ACC112 (cell line): Measurements from ENCODE around the gene DLD.
"Not testable (repeated sequence)": the region's sequence is repeated elsewhere in the genome, so short reads cannot be mapped to it uniquely, and the experiment has no call there.

Experiments
- H2AFZ ChIP-seq: fragments of 200-600 bp; sonication (generic); one replicate; pipeline ENCODE4 v1.6.0; 2017; ENCODE audit warnings: antibody characterized with exemption, low read length; ENCODE audit not compliant: unreplicated experiment
- H3K27ac ChIP-seq: fragments of 200-600 bp; sonication (generic); 2 replicates; pipeline ENCODE4 v1.5.1; 2014; ENCODE audit warnings: low read depth, mild to moderate bottlenecking, antibody characterized with exemption, low read length, moderate library complexity
- H3K27me3 ChIP-seq: fragments of 200-600 bp; sonication (generic); 2 replicates; pipeline ENCODE4 v1.6.1; 2014; ENCODE audit warnings: mild to moderate bottlenecking, antibody characterized with exemption, low read length, moderate library complexity, mixed read lengths; ENCODE audit not compliant: insufficient read depth
- H3K36me3 ChIP-seq: fragments of 200-600 bp; sonication (generic); 2 replicates; pipeline ENCODE4 v1.6.1; 2016; ENCODE audit warnings: mild to moderate bottlenecking, antibody characterized with exemption, low read length, moderate library complexity, mixed read lengths; ENCODE audit not compliant: insufficient read depth
- H3K4me1 ChIP-seq: fragments of 200-600 bp; sonication (generic); one replicate; pipeline ENCODE4 v1.6.1; 2016; ENCODE audit warnings: low read length, mixed read lengths; ENCODE audit not compliant: insufficient read depth, unreplicated experiment, control insufficient read depth
- H3K4me3 ChIP-seq: fragments of 200-600 bp; sonication (generic); 2 replicates; pipeline ENCODE4 v1.5.1; 2014; ENCODE audit warnings: mild to moderate bottlenecking, low read depth, low read length
- H3K79me2 ChIP-seq: fragments of 200-600 bp; sonication (generic); one replicate; pipeline ENCODE4 v1.6.0; 2016; ENCODE audit warnings: low read length; ENCODE audit not compliant: control insufficient read depth, unreplicated experiment, insufficient read depth

Gene DLD

GRCh38 chr7:107917763-107918651 lies 27.0 kb downstream of the DLD start:
- H3K27me3 ChIP-seq, result no peaks in the 10 kb centered on the region
- no peak overlapping the region for H3K4me3 ChIP-seq
- H2AFZ ChIP-seq, result no peak overlapping the region
- no peak overlapping the region for H3K27ac ChIP-seq
- peaks cover 14% of the 10 kb centered on the region for H3K79me2 ChIP-seq
- H3K4me1 ChIP-seq, result peaks cover 39% of the 10 kb centered on the region
- peaks cover 34% of the 10 kb centered on the region for H3K36me3 ChIP-seq

- H3K27ac ChIP-seq, result no peak overlapping the region
- no peak overlapping the region for H2AFZ ChIP-seq
- peaks cover 33% of the 10 kb centered on the region for H3K4me1 ChIP-seq
- H3K4me3 ChIP-seq, result no peak overlapping the region
- H3K27me3 ChIP-seq, result no peaks in the 10 kb centered on the region
- peaks cover 10% of the 10 kb centered on the region for H3K79me2 ChIP-seq
- peaks cover 41% of the 10 kb centered on the region for H3K36me3 ChIP-seq
Measured at GRCh38 chr7:107918948-107919347, 28.0 kb downstream of the DLD start.

- Histone ChIP-seq H3K27ac (peak overlapping the region; percentile 4; the same call in 1 of the 2 replicates), H3K4me3 (no peak overlapping the region), H3K79me2 (no peaks in the 10 kb centered on the region), H3K27me3 (no peaks in the 10 kb centered on the region), H3K4me1 (peaks cover 26% of the 10 kb centered on the region), H3K36me3 (peaks cover 49% of the 10 kb centered on the region), H2AFZ (no peak overlapping the region)
Measured at GRCh38 chr7:107920048-107920772, 29.2 kb downstream of the DLD start.

GRCh38 chr7:107921826-107922225 lies 30.8 kb downstream of the DLD start:
- H3K27ac ChIP-seq, H3K79me2 ChIP-seq, H3K27me3 ChIP-seq, H2AFZ ChIP-seq, H3K4me3 ChIP-seq: not testable (repeated sequence)
- Histone ChIP-seq H3K36me3 (peaks cover 61% of the 10 kb centered on the region), H3K4me1 (peaks cover 31% of the 10 kb centered on the region)

GRCh38 chr7:107922886-107923285 lies 31.9 kb downstream of the DLD start:
- Histone ChIP-seq H3K36me3 (peaks cover 61% of the 10 kb centered on the region), H3K27ac (no peak overlapping the region), H3K4me1 (peaks cover 27% of the 10 kb centered on the region), H3K4me3 (no peak overlapping the region), H3K79me2 (peaks cover 3% of the 10 kb centered on the region), H3K27me3 (no peaks in the 10 kb centered on the region), H2AFZ (no peak overlapping the region)

DNA sequence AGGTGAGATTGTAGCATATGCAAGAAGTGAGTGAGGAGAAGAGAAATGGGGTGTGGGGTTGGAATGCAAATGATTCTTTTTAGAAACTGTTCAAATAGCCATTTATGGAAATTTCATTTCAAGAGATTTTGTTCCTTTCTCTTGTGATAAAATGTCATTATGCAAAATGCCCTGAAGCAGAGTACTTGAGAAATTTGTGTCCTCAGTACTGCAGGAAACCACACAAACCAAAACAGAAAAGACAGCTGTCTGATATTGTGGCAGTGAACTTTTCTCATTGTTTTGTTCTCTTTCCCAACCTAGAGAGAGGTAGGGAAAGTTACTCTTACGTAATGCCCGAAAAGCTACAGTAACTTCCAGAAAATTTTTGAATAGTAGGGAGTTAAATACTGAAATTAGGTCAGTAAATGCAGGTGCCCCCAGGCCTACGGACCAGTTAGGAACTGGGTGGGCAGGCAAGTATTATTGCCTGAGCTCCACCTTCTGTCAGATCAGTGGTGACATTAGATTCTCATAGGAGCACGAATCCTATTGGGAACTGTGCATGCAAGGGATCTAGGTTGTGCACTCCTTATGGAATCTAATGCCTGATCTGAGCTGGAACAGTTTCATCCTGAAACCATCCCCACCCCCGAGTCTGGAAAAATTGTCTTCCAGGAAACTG lies 34.0 kb downstream of the DLD start:
- Histone ChIP-seq H3K36me3 (peaks cover 61% of the 10 kb centered on the region), H3K27me3 (no peaks in the 10 kb centered on the region), H3K79me2 (peaks cover 3% of the 10 kb centered on the region), H3K4me3 (no peak overlapping the region), H2AFZ (no peak overlapping the region), H3K4me1 (peaks cover 17% of the 10 kb centered on the region), H3K27ac (no peak overlapping the region)

DNA sequence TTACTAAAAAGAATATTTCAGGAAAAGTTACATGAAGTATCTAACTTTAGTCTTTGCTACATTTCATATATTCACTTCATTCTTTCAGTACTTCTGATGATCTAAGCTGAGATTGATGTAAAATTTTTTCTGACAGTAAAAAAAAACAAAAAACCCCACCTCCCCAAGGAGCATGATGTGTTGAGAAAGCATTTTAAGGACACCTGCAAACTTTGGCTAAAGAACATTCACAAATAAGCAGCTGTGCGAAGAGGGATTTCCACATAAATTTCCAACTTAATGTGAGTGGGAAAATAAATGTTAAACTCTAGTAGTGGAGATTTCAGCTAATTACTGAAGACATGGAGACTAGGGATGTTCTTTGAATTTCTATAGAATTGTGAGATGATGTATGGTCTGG lies 35.5 kb downstream of the DLD start:
- Histone ChIP-seq H3K27me3 (no peaks in the 10 kb centered on the region), H3K27ac (no peak overlapping the region), H3K4me3 (no peak overlapping the region), H3K79me2 (peaks cover 3% of the 10 kb centered on the region), H3K4me1 (peaks cover 8% of the 10 kb centered on the region), H3K36me3 (peaks cover 73% of the 10 kb centered on the region), H2AFZ (no peak overlapping the region)

GRCh38 chr7:107931740-107932515 lies 40.9 kb downstream of the DLD start:
- Histone ChIP-seq H3K79me2 (no peaks in the 10 kb centered on the region), H3K4me1 (peaks cover 32% of the 10 kb centered on the region), H2AFZ (no peak overlapping the region), H3K27ac (no peak overlapping the region), H3K27me3 (no peaks in the 10 kb centered on the region), H3K4me3 (no peak overlapping the region), H3K36me3 (peaks cover 78% of the 10 kb centered on the region)

DNA sequence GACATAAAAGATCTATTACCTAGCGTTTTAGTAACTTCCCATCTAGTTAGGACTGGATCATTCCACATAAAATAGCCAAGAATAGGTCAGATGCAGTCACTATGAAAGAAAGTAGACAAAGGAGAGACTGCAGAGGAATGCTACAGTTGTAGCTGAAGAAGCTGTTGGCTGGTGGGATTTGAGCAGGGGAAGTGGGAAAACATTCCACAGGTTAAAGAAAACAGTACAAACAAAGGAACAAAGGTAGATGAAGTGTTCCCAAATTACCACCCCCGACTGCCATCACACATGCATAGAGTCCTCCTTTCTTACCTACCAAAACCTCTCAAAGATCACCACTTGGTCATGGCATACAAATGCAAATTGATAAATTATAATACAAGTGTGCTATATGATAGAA lies 41.8 kb downstream of the DLD start:
- Histone ChIP-seq H3K4me3 (no peak overlapping the region), H3K27me3 (no peaks in the 10 kb centered on the region), H3K4me1 (peaks cover 40% of the 10 kb centered on the region), H3K36me3 (peaks cover 73% of the 10 kb centered on the region), H2AFZ (no peak overlapping the region), H3K27ac (no peak overlapping the region), H3K79me2 (no peaks in the 10 kb centered on the region)

- Histone ChIP-seq H3K36me3 (peaks cover 69% of the 10 kb centered on the region), H3K79me2 (no peaks in the 10 kb centered on the region), H3K4me1 (peaks cover 47% of the 10 kb centered on the region), H3K4me3 (no peak overlapping the region), H3K27me3 (no peaks in the 10 kb centered on the region), H2AFZ (no peak overlapping the region), H3K27ac (peak overlapping the region; percentile 77; the same call in 1 of the 2 replicates)
Measured at GRCh38 chr7:107933386-107934013, 42.5 kb downstream of the DLD start.
